Measurements from ENCODE around the gene PDE8A. TPM values are rescaled to one million over a fixed set of nuclear protein-coding genes. Genes with fewer than 3 reads are reported as not detected.

The PDE8A gene
- total RNA-seq, 1 donor from 2014 or later: 32.3 TPM

- peaks cover 2% of the 10 kb centered on the region for H3K36me3 Mint-ChIP-seq (ENCODE audit: low read depth)
- H3K9me3 Mint-ChIP-seq: no peaks in the 10 kb centered on the region
- TF ChIP-seq CTCF (IDR thresholded peaks at IDR 0.05): no peak
- peak; percentile 63 for ATAC-seq (ENCODE audit: low read depth)
- peak; percentile 88 for DNase-seq
- POLR2A ChIA-PET: interaction anchor here (0.6 to 3.5 kb wide), 26 partner anchors 8 to 707 kb away, joined by 3 to 22 read pairs (median 4); partner anchors contain the start of genes NMB, SEC11A, WDR73 and ZSCAN2
- peak overlapping the region; percentile 93 for H3K27ac Mint-ChIP-seq
- intact Hi-C loops (cut with micrococcal nuclease): loop anchor here (1.0 to 5.0 kb wide), 10 partner anchors 11 to 712 kb away; partner anchors contain the start of genes NMB, SEC11A and WDR73
- no peaks in the 10 kb centered on the region for H3K27me3 Mint-ChIP-seq
- peaks cover 38% of the 10 kb centered on the region for H3K4me1 Mint-ChIP-seq
- CTCF ChIA-PET: interaction anchor here (1.0 to 1.7 kb wide), 6 partner anchors 25 to 409 kb away, joined by 3 to 4 read pairs (median 3); no protein-coding TSS in a partner anchor
- H3K4me3 Mint-ChIP-seq: peak overlapping the region; percentile 94
These were observed 1.2 kb upstream of the PDE8A start for GRCh38 chr15:84980196-84981053.

DNA sequence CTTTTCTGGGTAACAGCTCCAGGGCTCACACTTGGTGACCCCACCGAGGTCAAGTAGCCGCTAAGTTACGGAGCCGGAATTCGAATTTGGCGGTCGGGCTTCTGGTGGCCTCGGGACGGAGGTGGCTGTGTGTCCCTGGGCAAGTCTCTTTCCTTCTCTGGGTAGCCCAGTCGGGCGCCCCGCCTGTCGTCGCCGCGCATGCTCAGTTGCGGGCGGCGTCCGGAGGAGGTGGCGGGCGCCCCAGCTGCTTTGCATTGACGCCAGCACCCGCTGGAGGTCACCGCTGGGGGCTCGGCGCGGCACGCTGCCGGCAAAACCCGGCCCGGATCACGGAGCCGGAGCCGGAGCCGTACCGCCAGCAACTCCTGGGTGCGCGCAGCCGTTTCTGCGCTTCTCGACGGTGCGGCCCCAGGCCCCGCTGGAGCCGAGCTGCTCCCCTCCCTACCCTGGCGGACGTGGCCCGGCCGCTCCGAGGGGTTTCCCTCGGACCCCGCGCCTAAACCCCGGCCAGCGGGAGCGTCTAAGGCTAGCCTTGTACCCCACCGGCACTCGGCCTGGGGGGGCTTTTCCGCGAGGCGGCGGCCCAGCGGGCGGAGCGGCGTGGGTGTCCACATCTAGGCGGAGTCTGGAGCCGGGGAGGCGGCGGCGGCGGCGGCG lies 474 bp upstream of the PDE8A start:
- ATAC-seq (ENCODE audit: low read depth) (peak; percentile 78), DNase-seq (peak; percentile 98)
- Mint-ChIP-seq H3K27me3 (no peaks in the 10 kb centered on the region), H3K9me3 (no peaks in the 10 kb centered on the region), H3K36me3 (ENCODE audit: low read depth) (peaks cover 2% of the 10 kb centered on the region), H3K4me3 (peak overlapping the region; percentile 94), H3K4me1 (peaks cover 39% of the 10 kb centered on the region), H3K27ac (peak overlapping the region; percentile 93)
- ChIA-PET POLR2A (interaction anchor here (0.6 to 3.5 kb wide), 27 partner anchors 8 to 706 kb away, joined by 3 to 22 read pairs (median 4); partner anchors contain the start of genes NMB, SEC11A, WDR73 and ZSCAN2), CTCF (interaction anchor here (1.0 to 1.4 kb wide), 5 partner anchors 24 to 410 kb away, joined by 3 to 4 read pairs (median 3); no protein-coding TSS in a partner anchor)
- TF ChIP-seq CTCF (IDR thresholded peaks at IDR 0.05): no peak
- intact Hi-C loops (cut with micrococcal nuclease): loop anchor here (1.0 to 5.0 kb wide), 7 partner anchors 10 to 711 kb away; partner anchors contain the start of genes NMB and WDR73

DNA sequence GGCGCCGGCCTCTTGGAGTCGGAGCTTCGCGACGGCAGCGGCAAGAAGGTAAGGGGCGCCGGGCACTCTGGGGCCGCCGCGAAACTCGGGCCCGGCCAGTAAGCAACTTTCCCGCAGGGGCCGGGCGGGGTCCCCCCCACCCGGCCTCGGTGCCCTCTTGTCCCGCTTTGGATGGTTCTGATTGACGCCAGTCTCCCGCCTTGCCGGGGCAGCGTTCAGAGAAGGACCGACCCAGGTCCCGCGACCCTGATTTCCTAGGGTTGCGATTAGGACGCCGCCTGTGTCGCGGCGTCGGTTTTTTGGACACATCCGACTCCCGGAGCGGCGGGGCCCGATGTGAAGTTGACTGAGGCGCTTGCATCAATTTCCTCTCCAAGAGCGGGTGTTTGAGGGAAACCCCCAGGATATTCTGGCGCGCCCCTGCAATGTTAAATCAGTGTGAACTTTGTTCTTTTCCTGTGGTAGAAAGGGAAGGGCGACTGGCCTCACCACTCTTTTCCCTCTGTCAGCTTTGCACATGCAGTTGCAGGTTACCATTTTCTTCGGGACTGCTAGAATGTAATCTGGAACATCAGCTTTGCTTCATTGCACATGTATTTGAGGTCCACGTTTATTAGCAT lies 755 bp downstream of the PDE8A start:
- DNase-seq: peak; percentile 41
- no peak for ATAC-seq (ENCODE audit: low read depth)
- H3K27me3 Mint-ChIP-seq: no peaks in the 10 kb centered on the region
- H3K27ac Mint-ChIP-seq: peak overlapping the region; percentile 90
- intact Hi-C loops (cut with micrococcal nuclease): loop anchor here (5.0 kb wide), 2 partner anchors 410 to 710 kb away; no protein-coding TSS in a partner anchor
- CTCF ChIA-PET: no interaction called here
- peak overlapping the region; percentile 95 for H3K4me3 Mint-ChIP-seq
- no peaks in the 10 kb centered on the region for H3K9me3 Mint-ChIP-seq
- peaks cover 2% of the 10 kb centered on the region for H3K36me3 Mint-ChIP-seq (ENCODE audit: low read depth)
- POLR2A ChIA-PET: interaction anchor here (0.6 to 3.5 kb wide), 4 partner anchors 9 to 246 kb away, joined by 3 to 15 read pairs (median 3); no protein-coding TSS in a partner anchor
- peaks cover 37% of the 10 kb centered on the region for H3K4me1 Mint-ChIP-seq
- TF ChIP-seq CTCF (IDR thresholded peaks at IDR 0.05): no peak

DNA sequence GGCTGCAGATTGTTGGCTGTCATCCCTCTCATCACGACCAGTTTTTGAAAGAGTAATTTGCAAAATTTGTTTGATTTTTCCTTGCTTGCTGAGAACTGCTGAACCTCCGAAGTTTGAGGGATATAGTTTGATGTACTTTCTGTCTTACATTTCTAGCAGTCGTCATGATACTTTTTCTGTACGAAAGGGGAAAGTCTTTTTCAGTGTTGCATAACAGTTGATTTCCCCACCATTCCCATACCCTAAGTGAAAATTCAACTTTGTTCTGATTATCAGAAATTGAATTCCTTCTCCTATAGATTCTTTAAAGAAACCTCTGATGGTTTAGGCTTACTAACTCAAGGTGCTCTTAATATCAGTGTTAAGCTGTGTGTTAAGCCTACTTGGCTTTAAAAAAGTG lies 1.6 kb downstream of the PDE8A start:
- no peak for TF ChIP-seq CTCF (IDR thresholded peaks at IDR 0.05)
- Mint-ChIP-seq H3K27ac (no peak overlapping the region), H3K9me3 (no peaks in the 10 kb centered on the region), H3K27me3 (no peaks in the 10 kb centered on the region), H3K4me1 (peaks cover 43% of the 10 kb centered on the region), H3K4me3 (peak overlapping the region; percentile 95), H3K36me3 (ENCODE audit: low read depth) (peaks cover 2% of the 10 kb centered on the region)
- ChIA-PET CTCF (interaction anchor here (0.7 kb wide), 1 partner anchor 55 kb away, joined by 3 read pairs; no protein-coding TSS in a partner anchor), POLR2A (interaction anchor here (0.5 to 0.7 kb wide), 2 partner anchors 10 to 1917 kb away, joined by 3 to 12 read pairs; no protein-coding TSS in a partner anchor)
- DNase-seq (no peak), ATAC-seq (ENCODE audit: low read depth) (no peak)
- intact Hi-C loops (cut with micrococcal nuclease): loop anchor here (5.0 kb wide), 2 partner anchors 411 to 709 kb away; no protein-coding TSS in a partner anchor

All from activated B cell treated with CpG ODN at 0.5 μM for 24 hours (primary cell).